Thyroid gland (tissue), 4 donors: Measurements from ENCODE around the gene PKNOX2.

ENCODE experiments used
- CTCF ChIP-seq, 6 experiments: fragments of 200-600 bp in 3 of 6; fragments of 450-650 bp in 3 of 6; sonication (generic) in 3 of 6; IDR thresholded peaks; one replicate each; pipeline ENCODE4 v1.5.1; 2016 to 2019; ENCODE audit warnings: antibody characterized with exemption in 6 of 6, mild to moderate bottlenecking in 2 of 6, inconsistent platforms in 1 of 6, moderate library complexity in 1 of 6
- POLR2A ChIP-seq, 2 donors: fragments of 450-650 bp; IDR thresholded peaks; one replicate each; pipeline ENCODE4 v1.6.1; 2017; ENCODE audit warnings: antibody characterized with exemption in 2 of 2, mild to moderate bottlenecking in 2 of 2, moderate library complexity in 1 of 2

- no peak for TF ChIP-seq CTCF (IDR thresholded peaks at IDR 0.05)
- TF ChIP-seq POLR2A (IDR thresholded peaks at IDR 0.05), result no peak
Measured at GRCh38 chr11:125463590-125464269, 299.2 kb downstream of the PKNOX2 start.
